ENCODE results near the gene SLC8A1. TPM values are rescaled to one million over a fixed set of nuclear protein-coding genes. Genes with fewer than 3 reads are reported as not detected.

SLC8A1 gene
- total and polyA plus RNA-seq, 7 experiments from 2014 or later, result 0.95 to 22.8 (median 1.5) TPM; not detected in 2

DNA sequence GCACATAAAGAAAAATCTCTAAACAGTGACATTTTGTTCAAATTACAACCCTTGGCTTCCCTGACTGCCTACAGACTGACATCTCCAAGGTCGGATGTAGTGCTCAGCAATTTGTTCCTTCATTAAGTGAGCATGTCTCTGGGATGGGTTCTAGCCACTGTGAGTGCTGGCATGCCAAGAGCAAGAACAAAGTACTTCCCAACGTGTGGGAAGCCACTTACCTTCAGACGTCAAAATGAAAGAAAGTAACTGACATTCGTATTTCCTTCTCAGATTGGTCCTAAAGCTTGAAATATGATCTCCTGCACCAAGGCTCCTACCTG lies 193.8 kb downstream of the SLC8A1 start:
- CTCF ChIA-PET, result no interaction called here
- Histone ChIP-seq H3K4me3 (ENCODE audit: low read length) (no peak overlapping the region), H3K9me3 (ENCODE audit: control insufficient read depth in 2 of 3, low read length in 3 of 3) (no peaks in the 10 kb centered on the region), H3K27me3 (ENCODE audit: control insufficient read depth in 2 of 2, insufficient read depth in 2 of 2, low read length in 2 of 2) (no peaks in the 10 kb centered on the region), H3K4me1 (ENCODE audit: control insufficient read depth in 2 of 2, insufficient read depth in 2 of 2, low read length in 2 of 2) (no peaks in the 10 kb centered on the region), H3K36me3 (ENCODE audit: control insufficient read depth in 2 of 3, insufficient read depth in 3 of 3, low read length in 3 of 3) (no peaks in the 10 kb centered on the region), H3K27ac (ENCODE audit: low read depth, low read length) (no peak overlapping the region)
- Mint-ChIP-seq H3K4me1 (no peaks in the 10 kb centered on the region), H3K9me3 (peaks cover 0 to 7% (median 1%) of the 10 kb centered on the region in 11 donors), H3K4me3 (no peak overlapping the region), H3K27ac (no peak overlapping the region), H3K27me3 (no peaks in the 10 kb centered on the region), H3K36me3 (no peaks in the 10 kb centered on the region)
- DNase-seq, result no peak
- POLR2A ChIA-PET, result interaction anchor here (0.6 kb wide), 1 partner anchor 8 kb away, joined by 3 read pairs; no protein-coding TSS in a partner anchor
- intact Hi-C loops (cut with micrococcal nuclease), result no loop called here
- ATAC-seq, result no peak

- no peaks in the 10 kb centered on the region for H3K9me3 ChIP-seq (ENCODE audit: control insufficient read depth in 2 of 3, low read length in 3 of 3)
- ATAC-seq (no peak), DNase-seq (no peak)
- intact Hi-C loops (cut with micrococcal nuclease), result no loop called here
- H3K27me3 Mint-ChIP-seq, result no peaks in the 10 kb centered on the region
- H3K4me1 ChIP-seq (ENCODE audit: control insufficient read depth in 2 of 2, insufficient read depth in 2 of 2, low read length in 2 of 2), result no peaks in the 10 kb centered on the region
- H3K4me3 Mint-ChIP-seq, result no peak overlapping the region
- ChIA-PET CTCF (no interaction called here), POLR2A (interaction anchor here (0.6 kb wide), 1 partner anchor 9 kb away, joined by 3 read pairs; no protein-coding TSS in a partner anchor)
- H3K9me3 Mint-ChIP-seq, result peaks cover 0 to 7% (median 1%) of the 10 kb centered on the region in 11 donors
- H3K27ac ChIP-seq (ENCODE audit: low read depth, low read length), result no peak overlapping the region
- H3K4me3 ChIP-seq (ENCODE audit: low read length), result no peak overlapping the region
- no peaks in the 10 kb centered on the region for H3K27me3 ChIP-seq (ENCODE audit: control insufficient read depth in 2 of 2, insufficient read depth in 2 of 2, low read length in 2 of 2)
- H3K27ac Mint-ChIP-seq, result no peak overlapping the region
- H3K36me3 ChIP-seq (ENCODE audit: control insufficient read depth in 2 of 3, insufficient read depth in 3 of 3, low read length in 3 of 3), result no peaks in the 10 kb centered on the region
- H3K36me3 Mint-ChIP-seq, result no peaks in the 10 kb centered on the region
- H3K4me1 Mint-ChIP-seq, result no peaks in the 10 kb centered on the region
Measured at GRCh38 chr2:40257340-40258134, 194.4 kb downstream of the SLC8A1 start.

GRCh38 chr2:40256649-40257048 lies 195.2 kb downstream of the SLC8A1 start:
- no peaks in the 10 kb centered on the region for H3K27me3 Mint-ChIP-seq
- H3K4me1 Mint-ChIP-seq, result no peaks in the 10 kb centered on the region
- Histone ChIP-seq H3K4me3 (ENCODE audit: low read length) (no peak overlapping the region), H3K27ac (ENCODE audit: low read depth, low read length) (no peak overlapping the region), H3K9me3 (ENCODE audit: control insufficient read depth in 2 of 3, low read length in 3 of 3) (no peaks in the 10 kb centered on the region), H3K36me3 (ENCODE audit: control insufficient read depth in 2 of 3, insufficient read depth in 3 of 3, low read length in 3 of 3) (no peaks in the 10 kb centered on the region), H3K4me1 (ENCODE audit: control insufficient read depth in 2 of 2, insufficient read depth in 2 of 2, low read length in 2 of 2) (no peaks in the 10 kb centered on the region), H3K27me3 (ENCODE audit: control insufficient read depth in 2 of 2, insufficient read depth in 2 of 2, low read length in 2 of 2) (no peaks in the 10 kb centered on the region)
- peaks cover 0 to 7% (median 0%) of the 10 kb centered on the region in 11 donors for H3K9me3 Mint-ChIP-seq
- intact Hi-C loops (cut with micrococcal nuclease), result no loop called here
- H3K4me3 Mint-ChIP-seq, result no peak overlapping the region
- no peaks in the 10 kb centered on the region for H3K36me3 Mint-ChIP-seq
- ChIA-PET CTCF (no interaction called here), POLR2A (no interaction called here)
- no peak overlapping the region for H3K27ac Mint-ChIP-seq
- no peak for DNase-seq
- ATAC-seq, result no peak

DNA sequence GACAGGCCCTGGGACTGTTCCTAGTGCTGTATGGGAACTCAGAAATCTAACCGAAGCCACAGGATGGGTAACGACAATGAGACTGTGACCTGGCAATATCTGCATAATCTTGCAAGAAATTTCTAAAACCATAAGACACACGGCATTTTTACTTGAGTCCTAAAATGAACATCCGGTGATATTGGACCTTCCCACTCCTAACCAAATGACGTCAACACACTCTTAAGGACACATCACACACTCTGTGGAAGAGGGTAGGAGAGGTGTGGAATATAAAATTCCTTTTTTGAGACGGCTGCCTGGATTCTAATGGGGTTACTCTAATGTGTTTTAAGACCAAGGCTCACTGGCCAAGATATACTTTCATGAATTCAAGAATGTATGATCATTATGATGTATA lies 195.9 kb downstream of the SLC8A1 start:
- DNase-seq (no peak), ATAC-seq (no peak)
- Histone ChIP-seq H3K27ac (ENCODE audit: low read depth, low read length) (no peak overlapping the region), H3K27me3 (ENCODE audit: control insufficient read depth in 2 of 2, insufficient read depth in 2 of 2, low read length in 2 of 2) (no peaks in the 10 kb centered on the region), H3K9me3 (ENCODE audit: control insufficient read depth in 2 of 3, low read length in 3 of 3) (no peaks in the 10 kb centered on the region), H3K4me3 (ENCODE audit: low read length) (no peak overlapping the region), H3K4me1 (ENCODE audit: control insufficient read depth in 2 of 2, insufficient read depth in 2 of 2, low read length in 2 of 2) (no peaks in the 10 kb centered on the region), H3K36me3 (ENCODE audit: control insufficient read depth in 2 of 3, insufficient read depth in 3 of 3, low read length in 3 of 3) (no peaks in the 10 kb centered on the region)
- Mint-ChIP-seq H3K4me3 (no peak overlapping the region), H3K27me3 (no peaks in the 10 kb centered on the region), H3K36me3 (no peaks in the 10 kb centered on the region), H3K9me3 (peaks cover 0 to 5% (median 0%) of the 10 kb centered on the region in 11 donors), H3K4me1 (no peaks in the 10 kb centered on the region), H3K27ac (no peak overlapping the region)
- ChIA-PET POLR2A (no interaction called here), CTCF (no interaction called here)
- intact Hi-C loops (cut with micrococcal nuclease), result no loop called here

GRCh38 chr2:40255103-40255502 lies 196.8 kb downstream of the SLC8A1 start:
- no peak overlapping the region for H3K27ac Mint-ChIP-seq
- CTCF ChIA-PET, result no interaction called here

GRCh38 chr2:40254611-40255010 lies 197.3 kb downstream of the SLC8A1 start:
- Histone ChIP-seq H3K9me3 (ENCODE audit: control insufficient read depth in 2 of 3, low read length in 3 of 3) (no peaks in the 10 kb centered on the region), H3K27ac (ENCODE audit: low read depth, low read length) (no peak overlapping the region), H3K4me1 (ENCODE audit: control insufficient read depth in 2 of 2, insufficient read depth in 2 of 2, low read length in 2 of 2) (no peaks in the 10 kb centered on the region), H3K4me3 (ENCODE audit: low read length) (no peak overlapping the region), H3K36me3 (ENCODE audit: control insufficient read depth in 2 of 3, insufficient read depth in 3 of 3, low read length in 3 of 3) (no peaks in the 10 kb centered on the region), H3K27me3 (ENCODE audit: control insufficient read depth in 2 of 2, insufficient read depth in 2 of 2, low read length in 2 of 2) (no peaks in the 10 kb centered on the region)
- H3K27me3 Mint-ChIP-seq, result no peaks in the 10 kb centered on the region
- POLR2A ChIA-PET, result no interaction called here
- H3K27ac Mint-ChIP-seq, result no peak overlapping the region
- intact Hi-C loops (cut with micrococcal nuclease), result no loop called here
- H3K36me3 Mint-ChIP-seq, result no peaks in the 10 kb centered on the region
- ATAC-seq (no peak), DNase-seq (no peak)
- H3K4me1 Mint-ChIP-seq, result no peaks in the 10 kb centered on the region
- no peak overlapping the region for H3K4me3 Mint-ChIP-seq
- H3K9me3 Mint-ChIP-seq, result peaks cover 0 to 5% (median 0%) of the 10 kb centered on the region in 11 donors
- CTCF ChIA-PET, result no interaction called here

More at GRCh38 chr2:40255103-40255502, 196.8 kb downstream of the SLC8A1 start:
- Histone ChIP-seq H3K9me3 (ENCODE audit: control insufficient read depth in 2 of 3, low read length in 3 of 3) (no peaks in the 10 kb centered on the region), H3K27me3 (ENCODE audit: control insufficient read depth in 2 of 2, insufficient read depth in 2 of 2, low read length in 2 of 2) (no peaks in the 10 kb centered on the region), H3K4me1 (ENCODE audit: control insufficient read depth in 2 of 2, insufficient read depth in 2 of 2, low read length in 2 of 2) (no peaks in the 10 kb centered on the region), H3K4me3 (ENCODE audit: low read length) (no peak overlapping the region), H3K27ac (ENCODE audit: low read depth, low read length) (no peak overlapping the region), H3K36me3 (ENCODE audit: control insufficient read depth in 2 of 3, insufficient read depth in 3 of 3, low read length in 3 of 3) (no peaks in the 10 kb centered on the region)
- H3K27me3 Mint-ChIP-seq, result no peaks in the 10 kb centered on the region
- intact Hi-C loops (cut with micrococcal nuclease), result no loop called here
- peaks cover 0 to 5% (median 0%) of the 10 kb centered on the region in 11 donors for H3K9me3 Mint-ChIP-seq
- POLR2A ChIA-PET, result no interaction called here
- H3K4me1 Mint-ChIP-seq, result no peaks in the 10 kb centered on the region
- DNase-seq, result no peak
- no peak for ATAC-seq
- H3K4me3 Mint-ChIP-seq, result no peak overlapping the region
- H3K36me3 Mint-ChIP-seq, result no peaks in the 10 kb centered on the region

DNA sequence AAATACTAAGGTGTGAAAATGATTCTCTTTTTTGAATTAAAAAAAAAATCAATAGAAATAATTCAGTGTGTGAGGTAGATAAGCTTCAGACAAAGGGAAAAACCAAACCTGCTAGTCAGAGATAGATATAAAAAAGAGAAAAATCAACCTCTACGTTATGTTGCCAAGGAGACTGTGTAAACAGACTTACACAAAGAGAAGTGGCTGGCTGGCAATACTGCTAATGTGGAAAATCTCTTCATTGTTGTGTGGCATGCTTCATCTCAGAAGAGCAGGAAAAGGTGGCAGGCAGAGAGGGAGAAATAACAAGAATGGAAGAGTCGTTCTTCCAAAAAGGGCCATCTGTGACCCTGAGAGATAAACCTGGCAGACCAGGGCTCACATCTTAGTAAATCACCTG lies 200.8 kb downstream of the SLC8A1 start:
- Histone ChIP-seq H3K36me3 (ENCODE audit: control insufficient read depth in 2 of 3, insufficient read depth in 3 of 3, low read length in 3 of 3) (no peaks in the 10 kb centered on the region), H3K27ac (ENCODE audit: low read depth, low read length) (no peak overlapping the region), H3K27me3 (ENCODE audit: control insufficient read depth in 2 of 2, insufficient read depth in 2 of 2, low read length in 2 of 2) (no peaks in the 10 kb centered on the region), H3K4me3 (ENCODE audit: low read length) (no peak overlapping the region), H3K9me3 (ENCODE audit: control insufficient read depth in 2 of 3, low read length in 3 of 3) (no peaks in the 10 kb centered on the region), H3K4me1 (ENCODE audit: control insufficient read depth in 2 of 2, insufficient read depth in 2 of 2, low read length in 2 of 2) (no peaks in the 10 kb centered on the region)
- no peak for DNase-seq
- H3K27me3 Mint-ChIP-seq, result no peaks in the 10 kb centered on the region
- no peaks in the 10 kb centered on the region for H3K9me3 Mint-ChIP-seq
- ChIA-PET POLR2A (no interaction called here), CTCF (no interaction called here)
- intact Hi-C loops (cut with micrococcal nuclease), result no loop called here
- no peaks in the 10 kb centered on the region for H3K36me3 Mint-ChIP-seq
- no peak overlapping the region for H3K27ac Mint-ChIP-seq
- H3K4me1 Mint-ChIP-seq, result no peaks in the 10 kb centered on the region
- no peak for ATAC-seq
- no peak overlapping the region for H3K4me3 Mint-ChIP-seq

Data from naive thymus-derived CD4-positive, alpha-beta T cell (primary cell).